GM12878 (cell line): Measurements from ENCODE around the gene APBB1IP. TPM values are rescaled to one million over a fixed set of nuclear protein-coding genes. Genes with fewer than 3 reads are reported as not detected.
"Not testable (repeated sequence)": the region's sequence is repeated elsewhere in the genome, so short reads cannot be mapped to it uniquely, and the experiment has no call there.

Experiments
- ATAC-seq: fragments of 200-7000 bp; cut with Tn5 transposase; 3 replicates; pipeline ENCODE4 v1.9.1; 2020; ENCODE audit warnings: mild to moderate bottlenecking, moderate library complexity
- BruUV-seq: library from RNA; stranded (reverse); fragments of 400-500 nt; replicated peaks from 2 replicates; lab custom pipeline; 2021; lab: Mats Ljungman, UMichigan
- CTCF ChIA-PET: fragments of 300-600 bp; sonication (Branson Sonifier 250); formaldehyde crosslinking; extraction: SDS; loops from one replicate; lab custom pipeline; 2021; ENCODE audit warnings: inconsistent platforms; lab: Yijun Ruan, JAX
- POLR2A ChIA-PET: fragments of 350-600 bp; formaldehyde crosslinking; extraction: SDS; loops from one replicate; lab custom pipeline; 2021; ENCODE audit warnings: inconsistent platforms; lab: Charles Lee
- RAD21 ChIA-PET: fragments of 300-600 bp; sonication (Branson Sonifier 250); formaldehyde crosslinking; loops from one replicate; lab custom pipeline; 2023; ENCODE audit warnings: antibody characterized with exemption; ENCODE audit not compliant: unreplicated experiment; lab: Charles Lee
- SMC1A ChIA-PET: fragments of 300-600 bp; sonication (Branson Sonifier 250); formaldehyde crosslinking; loops from one replicate; lab custom pipeline; 2023; ENCODE audit not compliant: unreplicated experiment, uncharacterized antibody; lab: Charles Lee
- DNase-seq: peaks from one replicate; pipeline ENCODE4 v3.0.0-alpha.2; 2011; ENCODE audit warnings: low read depth, low spot score
- FAIRE-seq: peaks from 3 replicates; lab custom pipeline; 2011; peaks lifted over from hg19 to GRCh38; lab: Jason Lieb, UNC
- H2AFZ ChIP-seq: 2 replicates; pipeline ENCODE4 v1.6.0; 2011; ENCODE audit warnings: low read depth, low read length, control low read depth; ENCODE audit not compliant: control insufficient read depth
- H3K27ac ChIP-seq: 2 replicates; pipeline ENCODE4 v1.5.1; 2011; ENCODE audit warnings: control low read depth; ENCODE audit not compliant: control insufficient read depth, insufficient read depth
- H3K27me3 ChIP-seq, 2 experiments: replicated peaks in 1 of 2; 2 replicates each; pipeline versions ENCODE4 v1.6.0 to v1.6.1; 2011; ENCODE audit warnings: low read length in 1 of 2; ENCODE audit not compliant: control insufficient read depth in 2 of 2, insufficient read depth in 2 of 2
- H3K36me3 ChIP-seq, 2 experiments: 2 replicates each; pipeline ENCODE4 v1.5.1; 2011; ENCODE audit warnings: low read length in 1 of 2; ENCODE audit not compliant: control insufficient read depth in 2 of 2, insufficient read depth in 2 of 2
- H3K4me1 ChIP-seq: 2 replicates; pipeline ENCODE4 v1.6.1; 2011; ENCODE audit warnings: mild to moderate bottlenecking, low read length, moderate library complexity, mixed read lengths; ENCODE audit not compliant: control insufficient read depth, insufficient read depth
- H3K4me2 ChIP-seq: 2 replicates; pipeline ENCODE4 v1.6.0; 2011; ENCODE audit warnings: control low read depth; ENCODE audit not compliant: control insufficient read depth, insufficient read depth
- H3K4me3 ChIP-seq: fragments of 200-600 bp; sonication (generic); 2 replicates; pipeline ENCODE4 v1.5.1; 2016
- H3K79me2 ChIP-seq: 2 replicates; pipeline ENCODE4 v1.6.0; 2011; ENCODE audit warnings: low read length; ENCODE audit not compliant: control insufficient read depth, insufficient read depth
- H3K9ac ChIP-seq: 2 replicates; pipeline ENCODE4 v1.8.0; 2011; ENCODE audit warnings: low read length, control low read depth, mixed read lengths; ENCODE audit not compliant: control insufficient read depth, insufficient read depth
- H3K9me3 ChIP-seq: replicated peaks from 3 replicates; pipeline ENCODE4 v1.5.1; 2011; ENCODE audit warnings: mild to moderate bottlenecking, low read length; ENCODE audit not compliant: control insufficient read depth, insufficient read depth
- H4K20me1 ChIP-seq: 2 replicates; pipeline ENCODE4 v1.6.0; 2011; ENCODE audit not compliant: control insufficient read depth, insufficient read depth
- SMC3 ChIP-seq: IDR thresholded peaks from 2 replicates; pipeline ENCODE4 v1.6.1; 2011; ENCODE audit warnings: low read length, improper control_type of control experiment, borderline replicate concordance
- WGBS: methylation state at CpG from one replicate; pipeline ENCODE4 v1.1.6; 2016; ENCODE audit warnings: low lambda C conversion rate; ENCODE audit not compliant: insufficient replicate concordance, insufficient coverage; ENCODE audit errors: missing lambda C conversion rate; 5-methylcytosine and 5-hydroxymethylcytosine counted together
- in situ Hi-C: fragments of 300-500 bp; cut with MboI; formaldehyde crosslinking; loops from 9 replicates; pipeline ENCODE4 v1.14.3; 2018; ENCODE audit warnings: mixed read lengths
- intact Hi-C: fragments of 100-400 bp; cut with micrococcal nuclease; formaldehyde crosslinking; loops from one replicate; pipeline ENCODE4 v1.14.2; 2022; ENCODE audit not compliant: unreplicated experiment
- polyA plus RNA-seq, 11 experiments: library from polyadenylated mRNA; depleted of rRNA in 4 of 11; unstranded in 6 of 11; stranded (reverse) in 5 of 11; fragments of >200 nt; fragmentation: Nextera tagmentation in 4 of 11; fragmentation: Illumina TruSeq in 1 of 11; extraction: Ambion mirVana in 4 of 11; extraction: Trizol in 1 of 11; gene quantifications; 1 replicate in 1 of 11; 2 replicates in 10 of 11; pipeline versions ENCODE4 v1.2.1 to v1.2.3, GENCODE V29; 2011 to 2016; ENCODE audit warnings: inconsistent platforms in 2 of 11, missing spikeins in 2 of 11, low read depth in 1 of 11
- total RNA-seq, 4 experiments: library from RNA; depleted of rRNA in 3 of 4; stranded (reverse); fragments of >200 nt in 3 of 4; fragmentation: Illumina TruSeq in 1 of 4; extraction: Trizol in 1 of 4; gene quantifications; 2 replicates each; pipeline versions ENCODE4 v1.2.1 to v1.2.3, GENCODE V29; 2013 to 2021
- TF ChIP-seq, protein P1 (sequence below), 3 experiments: IDR thresholded peaks in 2 of 3; conservative IDR thresholded peaks in 1 of 3; 2 replicates each; pipeline ENCODE4 v1.5.1; 2011; ENCODE audit warnings: low read depth in 3 of 3, low read length in 3 of 3, mild to moderate bottlenecking in 3 of 3, control low read depth in 2 of 3, moderate library complexity in 2 of 3, inconsistent platforms in 1 of 3, mixed read lengths in 1 of 3; ENCODE audit not compliant: control insufficient read depth in 2 of 3, insufficient read depth in 1 of 3; ENCODE audit errors: extremely low read depth in 1 of 3

APBB1IP gene
- total and polyA plus RNA-seq, 10 of the 15 experiments (the other 5 are each of a cell fraction or from before 2014, with no cell fraction given) = 7.3 to 67.4 (median 19.9) TPM

DNA sequence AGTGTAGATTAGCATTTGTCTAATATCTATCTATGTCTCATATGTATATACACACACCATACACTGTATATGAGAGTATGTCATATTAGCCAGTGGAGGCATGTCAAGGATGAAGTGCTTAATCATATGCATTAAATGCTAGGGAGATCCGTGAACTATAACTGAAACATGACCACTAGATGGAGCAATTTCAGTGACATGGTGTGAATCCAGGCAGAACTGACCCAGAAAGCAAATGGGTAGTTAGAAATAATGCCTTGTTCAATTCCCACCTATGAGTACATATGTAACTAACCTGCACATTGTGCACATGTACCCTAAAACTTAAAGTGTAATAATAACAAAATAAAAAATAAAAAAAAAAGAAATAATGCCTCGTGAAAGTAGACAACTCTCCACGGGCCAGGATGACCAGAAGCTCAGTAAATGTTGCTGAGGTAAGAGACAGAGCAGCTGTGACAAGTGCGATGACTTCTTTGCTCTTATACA lies 168.3 kb downstream of the APBB1IP start:
- FAIRE-seq (peak; percentile 93), ATAC-seq (peak; percentile 95)
- H3K9me3 ChIP-seq, H3K4me2 ChIP-seq, DNase-seq, H3K9ac ChIP-seq, H4K20me1 ChIP-seq, POLR2A ChIA-PET, H3K4me1 ChIP-seq, H3K27me3 ChIP-seq, H3K27ac ChIP-seq, H3K4me3 ChIP-seq, BruUV-seq, H3K79me2 ChIP-seq, RAD21 ChIA-PET, H2AFZ ChIP-seq, H3K36me3 ChIP-seq: not testable (repeated sequence)
- in situ Hi-C loops (loop anchor here (5.0 kb wide), 1 partner anchor 276 kb away; no protein-coding TSS in a partner anchor), intact Hi-C loops (loop anchor here (2.0 kb wide), 1 partner anchor 276 kb away; no protein-coding TSS in a partner anchor)
- ChIA-PET CTCF (interaction anchor here (0.6 to 1.0 kb wide), 4 partner anchors 11 to 277 kb away, joined by 3 read pairs; no protein-coding TSS in a partner anchor), SMC1A (interaction anchor here (0.6 to 1.7 kb wide), 3 partner anchors 13 to 274 kb away, joined by 3 to 5 read pairs (median 4); no protein-coding TSS in a partner anchor)
- TF ChIP-seq, protein P1, sequence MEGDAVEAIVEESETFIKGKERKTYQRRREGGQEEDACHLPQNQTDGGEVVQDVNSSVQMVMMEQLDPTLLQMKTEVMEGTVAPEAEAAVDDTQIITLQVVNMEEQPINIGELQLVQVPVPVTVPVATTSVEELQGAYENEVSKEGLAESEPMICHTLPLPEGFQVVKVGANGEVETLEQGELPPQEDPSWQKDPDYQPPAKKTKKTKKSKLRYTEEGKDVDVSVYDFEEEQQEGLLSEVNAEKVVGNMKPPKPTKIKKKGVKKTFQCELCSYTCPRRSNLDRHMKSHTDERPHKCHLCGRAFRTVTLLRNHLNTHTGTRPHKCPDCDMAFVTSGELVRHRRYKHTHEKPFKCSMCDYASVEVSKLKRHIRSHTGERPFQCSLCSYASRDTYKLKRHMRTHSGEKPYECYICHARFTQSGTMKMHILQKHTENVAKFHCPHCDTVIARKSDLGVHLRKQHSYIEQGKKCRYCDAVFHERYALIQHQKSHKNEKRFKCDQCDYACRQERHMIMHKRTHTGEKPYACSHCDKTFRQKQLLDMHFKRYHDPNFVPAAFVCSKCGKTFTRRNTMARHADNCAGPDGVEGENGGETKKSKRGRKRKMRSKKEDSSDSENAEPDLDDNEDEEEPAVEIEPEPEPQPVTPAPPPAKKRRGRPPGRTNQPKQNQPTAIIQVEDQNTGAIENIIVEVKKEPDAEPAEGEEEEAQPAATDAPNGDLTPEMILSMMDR (IDR thresholded peaks at IDR 0.05 in 2 of 3, conservative IDR thresholded peaks at IDR 0.05 in 1 of 3; ENCODE audit: control insufficient read depth in 2 of 3, extremely low read depth in 1 of 3, insufficient read depth in 1 of 3, low read depth in 3 of 3, low read length in 3 of 3) = peak; percentile 20 to 39 (median 26); a peak in 2 of 6 replicates
- peak; percentile 29; the same call in 1 of the 2 replicates for TF ChIP-seq SMC3
- 50% methylated on average over 4 of the region's 4 CpGs for WGBS
